Measurements from ENCODE around the gene MBD3.

The MBD3 gene

GRCh38 chr19:1574354-1575136, 18.1 kb downstream of the MBD3 start:
- in situ Hi-C loops (cut with MboI; ENCODE audit: low sequenced_read_pairs), result no loop called here

GRCh38 chr19:1572795-1573194, 19.9 kb downstream of the MBD3 start:
- in situ Hi-C loops (cut with MboI; ENCODE audit: low sequenced_read_pairs), result no loop called here

- in situ Hi-C loops (cut with MboI; ENCODE audit: low sequenced_read_pairs), result no loop called here
Observed at GRCh38 chr19:1571358-1571757, 21.3 kb downstream of the MBD3 start.

- in situ Hi-C loops (cut with MboI; ENCODE audit: low sequenced_read_pairs), result no loop called here
Observed at GRCh38 chr19:1570836-1571235, 21.8 kb downstream of the MBD3 start.

GRCh38 chr19:1569997-1570396, 22.7 kb downstream of the MBD3 start:
- in situ Hi-C loops (cut with MboI; ENCODE audit: low sequenced_read_pairs), result no loop called here

GRCh38 chr19:1568320-1569019, 24.2 kb downstream of the MBD3 start, which contains the start of gene MEX3D:
Gene MEX3D (minus strand): TSS chr19:1568325. CDS start chr19:1568058, 267 bp downstream.
- in situ Hi-C loops (cut with MboI; ENCODE audit: low sequenced_read_pairs), result no loop called here

GRCh38 chr19:1567848-1568227, 24.8 kb downstream of the MBD3 start:
- in situ Hi-C loops (cut with MboI; ENCODE audit: low sequenced_read_pairs), result no loop called here

- in situ Hi-C loops (cut with MboI; ENCODE audit: low sequenced_read_pairs), result no loop called here
Observed at GRCh38 chr19:1567116-1567847, 25.4 kb downstream of the MBD3 start.

- in situ Hi-C loops (cut with MboI; ENCODE audit: low sequenced_read_pairs), result no loop called here
Observed at GRCh38 chr19:1566392-1567115, 26.1 kb downstream of the MBD3 start.

- in situ Hi-C loops (cut with MboI; ENCODE audit: low sequenced_read_pairs), result no loop called here
Observed at GRCh38 chr19:1563251-1563650, 29.4 kb downstream of the MBD3 start.

- in situ Hi-C loops (cut with MboI; ENCODE audit: low sequenced_read_pairs), result no loop called here
Observed at GRCh38 chr19:1561236-1561842, 31.3 kb downstream of the MBD3 start.

GRCh38 chr19:1560286-1560882, 32.3 kb downstream of the MBD3 start:
- in situ Hi-C loops (cut with MboI; ENCODE audit: low sequenced_read_pairs), result no loop called here

- in situ Hi-C loops (cut with MboI; ENCODE audit: low sequenced_read_pairs), result no loop called here
Observed at GRCh38 chr19:1558552-1558951, 34.1 kb downstream of the MBD3 start.

GRCh38 chr19:1556390-1557070, 36.1 kb downstream of the MBD3 start:
- in situ Hi-C loops (cut with MboI; ENCODE audit: low sequenced_read_pairs), result no loop called here

GRCh38 chr19:1555487-1556389, 36.9 kb downstream of the MBD3 start:
- in situ Hi-C loops (cut with MboI; ENCODE audit: low sequenced_read_pairs), result no loop called here

GRCh38 chr19:1554968-1555367, 37.7 kb downstream of the MBD3 start:
- in situ Hi-C loops (cut with MboI; ENCODE audit: low sequenced_read_pairs), result no loop called here

- in situ Hi-C loops (cut with MboI; ENCODE audit: low sequenced_read_pairs), result no loop called here
Observed at GRCh38 chr19:1553415-1553814, 39.2 kb downstream of the MBD3 start.

Data from hTERT RPE-1 (cell line).